SIG-M5 treated with dmso at 0.1 percent for 504 hours (cell line): ENCODE data around the gene SMIM28.
"Not testable (repeated sequence)": the region's sequence is repeated elsewhere in the genome, so short reads cannot be mapped to it uniquely, and the experiment has no call there.

ENCODE experiments used
- DNase-seq: peaks from one replicate; lab custom pipeline; 2025; ENCODE audit not compliant: unreplicated experiment; lab: John Stamatoyannopoulos, UW

SMIM28 gene

GRCh38 chr6:138377844-138378243, at the start of gene SMIM28:
TSS of gene SMIM28 (plus strand) at chr6:138377905. CDS start at chr6:138378073, 168 bp downstream.
- DNase-seq: no peak

- DNase-seq: no peak
Measured at GRCh38 chr6:138328210-138328609, 49.5 kb upstream of the SMIM28 start.

GRCh38 chr6:138330763-138331162, 46.9 kb upstream of the SMIM28 start:
- no peak for DNase-seq

- no peak for DNase-seq
Measured at GRCh38 chr6:138331444-138331843, 46.3 kb upstream of the SMIM28 start.

GRCh38 chr6:138331984-138332383, 45.7 kb upstream of the SMIM28 start:
- no peak for DNase-seq

GRCh38 chr6:138334000-138334399, 43.7 kb upstream of the SMIM28 start:
- DNase-seq: no peak

GRCh38 chr6:138334963-138335362, 42.7 kb upstream of the SMIM28 start:
- no peak for DNase-seq

- DNase-seq: no peak
Measured at GRCh38 chr6:138336221-138336620, 41.5 kb upstream of the SMIM28 start.

- DNase-seq: no peak
Measured at GRCh38 chr6:138337076-138337475, 40.6 kb upstream of the SMIM28 start.

GRCh38 chr6:138339024-138339423, 38.7 kb upstream of the SMIM28 start:
- DNase-seq: no peak

- DNase-seq: no peak
Measured at GRCh38 chr6:138341176-138341575, 36.5 kb upstream of the SMIM28 start.

- DNase-seq: no peak
Measured at GRCh38 chr6:138343112-138343511, 34.6 kb upstream of the SMIM28 start.

- DNase-seq: no peak
Measured at GRCh38 chr6:138345565-138346285, 32.0 kb upstream of the SMIM28 start.

- DNase-seq: no peak
Measured at GRCh38 chr6:138346302-138347195, 31.2 kb upstream of the SMIM28 start.

- DNase-seq: no peak
Measured at GRCh38 chr6:138347864-138348263, 29.8 kb upstream of the SMIM28 start.

GRCh38 chr6:138349891-138350290, 27.8 kb upstream of the SMIM28 start:
- no peak for DNase-seq

- no peak for DNase-seq
Measured at GRCh38 chr6:138357928-138358327, 19.8 kb upstream of the SMIM28 start.

- DNase-seq: not testable (repeated sequence)
Measured at GRCh38 chr6:138368684-138369083, 9.0 kb upstream of the SMIM28 start.

- no peak for DNase-seq
Measured at GRCh38 chr6:138370631-138371451, 6.9 kb upstream of the SMIM28 start.

- DNase-seq: no peak
Measured at GRCh38 chr6:138371452-138371711, 6.3 kb upstream of the SMIM28 start.

GRCh38 chr6:138371720-138372119, 6.0 kb upstream of the SMIM28 start:
- DNase-seq: no peak
